Measurements from ENCODE around the gene LY6G6C.

Gene LY6G6C

DNA sequence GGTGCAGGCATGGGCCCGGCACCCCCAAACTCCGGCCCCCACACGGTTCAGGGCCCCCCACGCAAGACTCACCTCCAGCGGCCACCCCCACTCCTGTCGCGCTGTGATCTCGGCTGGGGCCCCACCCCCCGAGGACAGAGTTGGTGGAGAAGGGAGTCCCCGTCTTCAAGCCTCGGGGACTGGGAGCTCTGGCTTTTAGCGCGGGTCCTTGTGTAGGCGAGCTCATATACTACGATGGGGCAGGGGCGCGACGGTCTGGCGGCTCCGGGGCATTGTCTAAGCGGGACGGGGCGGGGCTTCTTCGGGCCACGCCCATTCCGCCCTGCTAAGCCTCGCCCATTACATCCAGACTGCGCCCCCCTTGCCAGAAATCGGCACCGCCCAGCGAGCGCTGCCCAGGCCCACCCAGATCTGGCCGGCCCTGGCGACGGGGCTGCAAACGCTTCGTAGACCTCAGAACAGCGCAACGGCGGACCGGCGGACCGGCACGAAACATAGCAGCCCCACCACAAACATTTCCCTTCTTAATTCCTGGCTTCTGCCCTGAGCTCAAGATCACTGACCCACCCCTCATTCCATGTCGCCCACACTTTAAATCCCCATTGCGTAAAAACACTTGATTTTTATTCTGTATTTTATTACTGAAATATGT lies 8.6 kb upstream of the LY6G6C start:
- no peak overlapping the region for H3K27ac ChIP-seq (ENCODE audit: low read length)
- H3K36me3 ChIP-seq (ENCODE audit: control insufficient read depth, low read depth, low read length): peaks cover 43% of the 10 kb centered on the region
- H3K27me3 ChIP-seq (ENCODE audit: control insufficient read depth, insufficient read depth, low read length): no peaks in the 10 kb centered on the region
- peak overlapping the region; percentile 77 for H3K9ac ChIP-seq (ENCODE audit: low read length)
- peaks cover 12% of the 10 kb centered on the region for H3K4me1 ChIP-seq (ENCODE audit: control insufficient read depth, low read depth, low read length)
- peak overlapping the region; percentile 73 for H3K4me3 ChIP-seq (ENCODE audit: low read length)
- no peaks in the 10 kb centered on the region for H3K9me3 ChIP-seq (ENCODE audit: control insufficient read depth, low read depth, low read length)

DNA sequence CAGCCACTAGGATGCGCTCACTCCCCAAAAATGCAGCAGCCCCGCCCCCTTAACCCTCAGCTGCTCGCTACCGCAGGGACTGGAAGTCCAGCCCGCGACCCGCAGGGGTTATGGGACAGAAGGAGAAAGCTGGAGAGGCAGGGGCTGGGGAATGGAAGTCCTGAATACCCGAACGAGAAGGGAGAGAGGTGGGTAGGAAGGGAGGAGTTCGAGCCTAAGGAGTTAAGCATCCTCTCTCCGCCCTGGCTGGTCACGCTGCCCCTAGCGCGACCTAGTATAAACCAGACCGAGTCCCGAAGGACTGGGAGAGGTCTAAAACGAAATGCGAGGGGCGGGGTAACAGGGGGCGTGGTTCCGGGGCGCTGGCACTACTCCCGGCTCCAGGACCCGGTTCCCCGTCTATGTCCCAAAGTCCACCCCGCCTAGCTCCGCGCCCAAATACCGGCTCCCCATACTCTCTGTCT lies 8.0 kb upstream of the LY6G6C start:
- Histone ChIP-seq H3K9ac (ENCODE audit: low read length) (peak overlapping the region; percentile 77), H3K36me3 (ENCODE audit: control insufficient read depth, low read depth, low read length) (peaks cover 43% of the 10 kb centered on the region), H3K27ac (ENCODE audit: low read length) (no peak overlapping the region), H3K4me1 (ENCODE audit: control insufficient read depth, low read depth, low read length) (peaks cover 12% of the 10 kb centered on the region), H3K4me3 (ENCODE audit: low read length) (peak overlapping the region; percentile 73), H3K9me3 (ENCODE audit: control insufficient read depth, low read depth, low read length) (no peaks in the 10 kb centered on the region), H3K27me3 (ENCODE audit: control insufficient read depth, insufficient read depth, low read length) (no peaks in the 10 kb centered on the region)

DNA sequence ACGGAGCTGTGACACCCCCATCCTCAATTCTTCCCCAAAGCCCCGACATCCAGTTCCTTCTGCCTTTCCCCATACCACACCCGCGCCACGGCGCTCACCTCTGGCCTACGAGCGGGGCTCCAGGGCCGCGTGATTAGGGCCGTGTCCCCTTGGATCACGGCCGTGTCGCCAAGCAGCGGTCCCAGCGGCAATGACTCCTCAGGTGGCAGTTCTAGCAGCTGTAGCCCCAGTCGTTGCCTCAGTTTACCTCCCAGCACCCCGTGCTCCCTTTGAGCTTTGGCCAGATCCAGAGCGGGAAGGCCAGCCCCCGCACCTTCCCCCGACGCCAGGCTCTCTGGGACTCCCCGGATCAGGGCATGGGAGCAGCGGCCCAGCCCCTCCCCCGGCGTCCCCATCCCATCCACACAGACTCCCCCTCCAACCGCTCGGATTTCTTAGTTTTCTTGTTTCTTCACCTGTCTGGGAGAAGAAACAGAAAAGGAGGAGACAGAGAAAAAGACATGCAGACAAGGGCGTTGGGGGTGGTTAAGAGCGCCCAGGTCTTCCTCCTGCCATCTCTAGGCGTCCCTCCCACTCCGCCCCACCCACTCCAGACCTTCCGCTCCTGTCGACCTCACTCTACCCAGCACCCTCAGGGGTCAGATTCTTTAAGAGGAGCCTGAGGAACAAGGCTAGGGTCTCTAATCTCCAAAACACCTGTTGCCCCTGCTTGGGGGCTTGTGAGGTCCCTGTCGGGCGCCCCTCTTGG lies 7.4 kb upstream of the LY6G6C start, which contains the start of gene DDAH2:
Gene DDAH2, minus strand, starts transcription at position 533 of the 748 bp plus-strand sequence. Its CDS starts 138 bp downstream, at position 395.
- Histone ChIP-seq H3K4me1 (ENCODE audit: control insufficient read depth, low read depth, low read length) (peaks cover 6% of the 10 kb centered on the region), H3K9ac (ENCODE audit: low read length) (peak within 1 kb of the TSS; percentile 77), H3K9me3 (ENCODE audit: control insufficient read depth, low read depth, low read length) (no peaks in the 10 kb centered on the region), H3K36me3 (ENCODE audit: control insufficient read depth, low read depth, low read length) (peaks cover 41% of the 10 kb centered on the region), H3K27ac (ENCODE audit: low read length) (no peak within 1 kb of the TSS), H3K27me3 (ENCODE audit: control insufficient read depth, insufficient read depth, low read length) (no peaks in the 10 kb centered on the region), H3K4me3 (ENCODE audit: low read length) (peak within 1 kb of the TSS; percentile 73)

DNA sequence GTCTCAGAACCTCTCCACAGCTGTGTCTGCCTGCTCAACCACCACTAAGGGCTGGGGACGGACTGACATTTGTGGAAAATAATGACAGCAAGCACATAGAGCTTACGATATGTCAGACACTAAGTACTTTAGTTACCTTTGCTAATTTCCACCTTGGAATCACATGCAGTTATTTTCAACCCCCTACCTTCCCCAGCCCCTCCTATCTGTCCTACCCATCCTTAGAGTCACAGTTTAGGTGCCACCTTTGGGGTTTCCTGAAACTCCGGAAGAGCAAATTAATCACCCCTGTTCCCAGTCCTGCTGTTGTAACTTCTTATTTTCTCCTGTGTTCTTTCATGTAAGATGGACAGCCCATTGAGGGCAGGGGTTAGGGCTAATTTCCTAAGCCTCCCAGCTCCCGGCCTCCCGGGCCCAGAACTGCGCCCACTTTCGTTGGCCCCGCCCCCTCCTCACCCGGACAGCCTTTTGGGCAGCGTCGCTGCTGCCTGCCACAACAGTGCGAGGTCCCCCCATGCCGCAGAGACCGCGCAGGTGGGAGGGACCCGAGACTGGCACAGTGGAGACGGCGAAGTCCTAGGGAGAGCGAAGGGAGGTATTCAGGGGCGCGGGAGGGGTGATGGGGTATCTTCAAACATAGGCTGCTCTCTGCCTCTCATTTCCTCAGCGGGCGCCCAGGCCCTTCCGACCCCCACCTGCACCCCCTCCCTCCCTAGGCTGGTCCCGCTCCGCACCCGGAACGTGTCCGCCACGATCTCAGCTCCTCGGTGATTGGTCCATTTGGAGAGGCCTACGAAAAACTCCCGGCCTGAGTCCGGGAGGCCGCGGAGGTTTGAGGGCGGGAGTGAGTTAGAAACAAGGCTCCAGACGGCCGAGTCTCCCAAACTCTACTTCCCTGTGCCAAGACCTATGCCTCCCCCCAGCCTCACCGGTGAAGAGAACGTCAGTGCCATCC lies 6.4 kb upstream of the LY6G6C start:
- H3K4me3 ChIP-seq (ENCODE audit: low read length): no peak overlapping the region
- H3K36me3 ChIP-seq (ENCODE audit: control insufficient read depth, low read depth, low read length): peaks cover 32% of the 10 kb centered on the region
- no peak overlapping the region for H3K27ac ChIP-seq (ENCODE audit: low read length)
- H3K9ac ChIP-seq (ENCODE audit: low read length): no peak overlapping the region
- H3K9me3 ChIP-seq (ENCODE audit: control insufficient read depth, low read depth, low read length): no peaks in the 10 kb centered on the region
- H3K4me1 ChIP-seq (ENCODE audit: control insufficient read depth, low read depth, low read length): peaks cover 5% of the 10 kb centered on the region
- H3K27me3 ChIP-seq (ENCODE audit: control insufficient read depth, insufficient read depth, low read length): no peaks in the 10 kb centered on the region

DNA sequence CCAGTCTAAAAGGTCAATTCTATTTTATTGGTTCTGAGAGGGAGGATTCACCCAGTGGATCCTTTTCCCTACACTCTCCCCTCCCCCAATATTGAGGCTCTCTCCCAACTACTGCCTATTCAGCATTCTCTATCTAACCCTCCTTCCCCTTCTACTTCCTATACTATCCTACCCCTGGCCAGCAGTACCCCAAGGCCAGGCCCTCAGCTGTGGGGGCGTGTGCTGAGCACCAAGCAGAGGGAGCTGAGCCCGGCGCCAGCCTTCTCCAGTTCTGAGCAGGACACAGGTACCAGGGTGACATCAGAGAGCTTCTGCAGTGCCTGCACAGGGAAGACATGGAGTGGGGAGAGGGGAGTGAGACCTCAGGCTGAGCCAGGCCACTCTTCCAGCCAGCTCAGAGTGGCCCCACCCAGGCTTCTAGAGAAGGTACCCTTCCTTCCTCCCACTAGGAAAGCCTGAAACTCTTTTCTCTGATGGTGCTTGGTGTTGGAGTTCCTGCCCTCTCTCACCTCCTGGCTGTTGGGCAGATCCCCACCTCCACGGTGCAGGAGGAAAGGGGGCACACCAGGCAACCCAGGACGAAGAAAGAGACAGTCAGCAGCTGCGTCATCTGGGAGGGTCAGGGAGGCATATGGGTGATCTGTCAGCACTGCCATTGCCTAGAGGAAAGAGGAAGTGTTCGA lies 5.6 kb upstream of the LY6G6C start:
- H3K36me3 ChIP-seq (ENCODE audit: control insufficient read depth, low read depth, low read length): peaks cover 27% of the 10 kb centered on the region
- H3K9ac ChIP-seq (ENCODE audit: low read length): no peak overlapping the region
- H3K9me3 ChIP-seq (ENCODE audit: control insufficient read depth, low read depth, low read length): no peaks in the 10 kb centered on the region
- H3K27ac ChIP-seq (ENCODE audit: low read length): no peak overlapping the region
- H3K4me3 ChIP-seq (ENCODE audit: low read length): no peak overlapping the region
- H3K27me3 ChIP-seq (ENCODE audit: control insufficient read depth, insufficient read depth, low read length): no peaks in the 10 kb centered on the region
- peaks cover 5% of the 10 kb centered on the region for H3K4me1 ChIP-seq (ENCODE audit: control insufficient read depth, low read depth, low read length)

DNA sequence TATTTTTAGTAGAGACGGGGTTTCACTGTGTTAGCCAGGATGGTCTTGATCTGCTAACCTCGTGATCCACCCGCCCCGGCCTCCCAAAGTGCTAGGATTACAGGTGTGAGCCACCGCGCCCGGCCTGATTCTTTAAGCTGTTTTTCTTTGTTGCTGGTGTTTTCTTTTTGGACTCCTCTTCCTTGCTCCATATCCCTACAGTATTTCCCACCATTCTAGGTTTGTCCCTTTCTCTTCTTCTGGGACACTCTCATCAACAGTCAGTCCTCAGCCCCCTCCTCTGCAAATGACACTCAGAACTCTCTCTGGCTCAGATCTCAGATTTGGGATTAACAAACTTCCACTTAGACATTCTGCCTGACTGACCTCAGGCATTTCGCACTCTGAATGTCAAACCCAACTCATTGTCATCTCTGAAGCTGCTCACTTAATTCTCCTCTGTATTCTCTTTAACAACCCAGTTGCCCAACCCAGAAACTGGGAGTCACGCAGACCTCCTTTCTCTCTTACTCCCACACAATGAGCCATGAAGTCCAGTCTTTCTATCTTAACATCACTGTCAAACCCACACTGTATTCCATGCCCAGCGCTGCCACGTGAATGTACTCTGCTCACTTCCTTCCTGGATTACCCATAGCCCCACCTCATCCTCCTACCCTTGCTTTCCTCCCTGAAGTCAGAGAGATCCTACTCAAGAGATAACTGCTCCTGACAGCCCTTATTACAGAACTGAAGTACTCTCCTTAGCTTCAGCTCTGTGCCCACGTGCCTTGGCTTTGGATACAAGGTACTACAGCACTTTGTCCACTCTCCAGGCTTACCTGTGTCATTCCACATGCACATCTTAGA lies 4.2 kb upstream of the LY6G6C start:
- Histone ChIP-seq H3K27ac (ENCODE audit: low read length) (no peak overlapping the region), H3K4me3 (ENCODE audit: low read length) (no peak overlapping the region), H3K9ac (ENCODE audit: low read length) (no peak overlapping the region)

DNA sequence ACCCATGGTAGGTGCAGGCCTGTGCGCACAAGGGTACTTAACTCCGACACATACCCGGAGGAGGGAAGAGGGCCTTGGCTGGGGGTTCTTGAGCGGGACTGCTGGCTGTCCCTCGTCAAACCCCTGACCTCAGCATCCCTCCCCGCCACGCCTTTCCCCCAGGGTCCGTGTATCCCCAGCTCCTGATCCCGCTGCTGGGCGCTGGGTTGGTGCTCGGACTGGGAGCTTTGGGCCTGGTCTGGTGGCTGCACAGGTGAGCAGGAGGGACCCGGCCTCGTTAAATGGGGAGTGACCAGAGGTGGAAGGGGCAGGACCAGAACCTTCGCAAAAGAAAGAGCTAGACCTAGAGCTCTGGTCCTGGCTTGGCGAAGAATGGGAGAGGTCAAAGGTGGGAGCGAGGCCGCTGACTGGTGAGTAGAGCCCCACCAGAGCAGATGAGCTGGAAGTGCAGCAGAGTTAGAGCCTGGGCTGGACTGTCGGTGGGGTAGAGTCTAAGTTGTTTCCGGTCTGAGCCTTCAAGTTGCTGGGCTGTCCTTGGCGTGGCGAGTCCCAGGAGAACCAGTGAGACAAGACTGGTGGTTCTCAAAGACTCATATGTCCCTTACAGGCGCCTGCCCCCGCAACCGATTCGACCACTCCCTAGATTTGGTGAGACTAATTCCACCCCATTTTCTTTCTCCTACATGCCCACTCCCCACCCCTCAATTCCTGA lies 2.6 kb upstream of the LY6G6C start:
- Histone ChIP-seq H3K9ac (ENCODE audit: low read length) (no peak overlapping the region), H3K36me3 (ENCODE audit: control insufficient read depth, low read depth, low read length) (peaks cover 18% of the 10 kb centered on the region), H3K4me3 (ENCODE audit: low read length) (no peak overlapping the region), H3K27me3 (ENCODE audit: control insufficient read depth, insufficient read depth, low read length) (no peaks in the 10 kb centered on the region), H3K4me1 (ENCODE audit: control insufficient read depth, low read depth, low read length) (no peaks in the 10 kb centered on the region), H3K27ac (ENCODE audit: low read length) (no peak overlapping the region), H3K9me3 (ENCODE audit: control insufficient read depth, low read depth, low read length) (no peaks in the 10 kb centered on the region)

More for the DNA sequence above, 4.2 kb upstream of the LY6G6C start:
- Histone ChIP-seq H3K27me3 (ENCODE audit: control insufficient read depth, insufficient read depth, low read length) (no peaks in the 10 kb centered on the region), H3K36me3 (ENCODE audit: control insufficient read depth, low read depth, low read length) (peaks cover 18% of the 10 kb centered on the region), H3K9me3 (ENCODE audit: control insufficient read depth, low read depth, low read length) (no peaks in the 10 kb centered on the region), H3K4me1 (ENCODE audit: control insufficient read depth, low read depth, low read length) (peaks cover 4% of the 10 kb centered on the region)

DNA sequence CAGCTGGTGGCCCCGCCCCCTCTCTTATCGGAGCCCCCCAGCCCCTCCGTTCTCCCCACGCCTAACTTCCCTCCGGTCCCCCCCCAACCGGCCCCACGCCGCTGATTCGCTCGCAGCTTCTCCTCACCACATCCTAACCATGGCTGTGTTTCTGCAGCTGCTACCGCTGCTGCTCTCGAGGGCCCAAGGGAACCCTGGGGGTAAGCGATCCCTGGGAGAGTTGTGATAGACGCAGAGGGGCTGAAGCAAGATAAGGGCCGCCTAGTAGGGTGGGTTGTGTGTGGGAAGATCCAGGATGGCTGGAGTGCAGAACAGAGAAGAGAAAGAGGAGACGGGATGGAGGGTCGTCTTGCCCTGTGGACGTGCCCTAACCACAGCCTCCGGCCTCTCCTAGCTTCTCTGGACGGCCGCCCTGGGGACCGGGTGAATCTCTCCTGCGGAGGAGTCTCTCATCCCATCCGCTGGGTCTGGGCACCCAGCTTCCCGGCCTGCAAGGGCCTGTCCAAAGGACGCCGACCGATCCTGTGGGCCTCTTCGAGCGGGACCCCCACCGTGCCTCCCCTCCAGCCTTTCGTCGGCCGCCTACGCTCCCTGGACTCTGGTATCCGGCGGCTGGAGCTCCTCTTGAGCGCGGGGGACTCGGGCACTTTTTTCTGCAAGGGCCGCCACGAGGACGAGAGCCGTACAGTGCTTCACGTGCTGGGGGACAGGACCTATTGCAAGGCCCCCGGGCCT lies 1.9 kb upstream of the LY6G6C start, which contains the start of gene MPIG6B:
Gene MPIG6B, plus strand, starts transcription at position 129 of the 735 bp plus-strand sequence. Its CDS starts 11 bp downstream, at position 140.
- Histone ChIP-seq H3K27me3 (ENCODE audit: control insufficient read depth, insufficient read depth, low read length) (no peaks in the 10 kb centered on the region), H3K27ac (ENCODE audit: low read length) (no peak within 1 kb of the TSS), H3K4me3 (ENCODE audit: low read length) (no peak within 1 kb of the TSS), H3K36me3 (ENCODE audit: control insufficient read depth, low read depth, low read length) (peaks cover 18% of the 10 kb centered on the region), H3K9ac (ENCODE audit: low read length) (no peak within 1 kb of the TSS), H3K9me3 (ENCODE audit: control insufficient read depth, low read depth, low read length) (no peaks in the 10 kb centered on the region), H3K4me1 (ENCODE audit: control insufficient read depth, low read depth, low read length) (peaks cover 6% of the 10 kb centered on the region)

DNA sequence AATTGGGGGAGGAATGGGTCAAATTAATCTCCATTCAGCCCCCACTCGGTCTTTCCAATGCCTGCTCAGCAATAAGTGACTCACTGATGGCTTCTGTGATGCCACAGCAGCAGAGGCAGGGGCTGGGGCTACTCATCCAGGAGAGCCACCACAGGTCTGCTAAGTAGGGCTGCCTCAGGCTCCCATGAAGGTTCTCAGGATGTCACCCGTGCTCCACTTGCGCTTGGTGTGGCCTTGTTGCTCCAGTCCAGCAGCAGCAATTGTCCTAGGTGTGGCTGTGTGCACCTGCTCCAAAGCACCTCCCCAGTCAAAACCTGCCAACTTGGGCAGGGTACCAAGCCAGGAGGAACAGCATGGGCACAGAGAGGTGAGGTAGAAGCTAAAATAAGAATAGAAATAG lies 627 bp upstream of the LY6G6C start:
- Histone ChIP-seq H3K9me3 (ENCODE audit: control insufficient read depth, low read depth, low read length) (no peaks in the 10 kb centered on the region), H3K4me3 (ENCODE audit: low read length) (no peak overlapping the region), H3K36me3 (ENCODE audit: control insufficient read depth, low read depth, low read length) (peaks cover 11% of the 10 kb centered on the region), H3K27me3 (ENCODE audit: control insufficient read depth, insufficient read depth, low read length) (no peaks in the 10 kb centered on the region), H3K9ac (ENCODE audit: low read length) (no peak overlapping the region), H3K27ac (ENCODE audit: low read length) (no peak overlapping the region), H3K4me1 (ENCODE audit: control insufficient read depth, low read depth, low read length) (peaks cover 17% of the 10 kb centered on the region)

Measured in iPS-18a (cell line).